WI38 (cell line): Measurements from ENCODE around the gene TOX3.

ENCODE experiments used
- H3K4me3 ChIP-seq: 2 replicates; pipeline ENCODE4 v1.5.1; 2011; ENCODE audit warnings: low read depth, mild to moderate bottlenecking, control low read depth, low read length
- CTCF ChIP-seq: IDR thresholded peaks from 2 replicates; pipeline ENCODE4 v1.5.1; 2012; ENCODE audit warnings: low read depth, mild to moderate bottlenecking, control low read depth, low read length

TOX3 gene

GRCh38 chr16:52418201-52418600 is 128.7 kb downstream of the TOX3 start:
- TF ChIP-seq CTCF = no peak
- no peak overlapping the region for H3K4me3 ChIP-seq

- H3K4me3 ChIP-seq = no peak overlapping the region
- TF ChIP-seq CTCF = no peak
These were observed 130.1 kb downstream of the TOX3 start for GRCh38 chr16:52416888-52417287.

GRCh38 chr16:52411011-52411410 is 135.9 kb downstream of the TOX3 start:
- no peak for TF ChIP-seq CTCF
- no peak overlapping the region for H3K4me3 ChIP-seq

- no peak for TF ChIP-seq CTCF
- H3K4me3 ChIP-seq = no peak overlapping the region
These were observed 138.6 kb downstream of the TOX3 start for GRCh38 chr16:52408191-52408845.

GRCh38 chr16:52407778-52408177 is 139.2 kb downstream of the TOX3 start:
- H3K4me3 ChIP-seq = no peak overlapping the region
- TF ChIP-seq CTCF = no peak

- no peak overlapping the region for H3K4me3 ChIP-seq
- TF ChIP-seq CTCF = no peak
These were observed 141.5 kb downstream of the TOX3 start for GRCh38 chr16:52405441-52405840.

- no peak overlapping the region for H3K4me3 ChIP-seq
These were observed 142.4 kb downstream of the TOX3 start for GRCh38 chr16:52404546-52404945.

More at GRCh38 chr16:52404546-52404945, 142.4 kb downstream of the TOX3 start:
- no peak for TF ChIP-seq CTCF
